GM19239 (cell line): ENCODE results near the gene PHOSPHO2.

Source experiments
- DNase-seq: peaks from one replicate; pipeline ENCODE4 v3.0.0; 2011; ENCODE audit warnings: low spot score; ENCODE audit not compliant: insufficient read length
- FAIRE-seq: peaks from 2 replicates; lab custom pipeline; 2011; peaks lifted over from hg19 to GRCh38; lab: Jason Lieb, UNC

The PHOSPHO2 gene

DNA sequence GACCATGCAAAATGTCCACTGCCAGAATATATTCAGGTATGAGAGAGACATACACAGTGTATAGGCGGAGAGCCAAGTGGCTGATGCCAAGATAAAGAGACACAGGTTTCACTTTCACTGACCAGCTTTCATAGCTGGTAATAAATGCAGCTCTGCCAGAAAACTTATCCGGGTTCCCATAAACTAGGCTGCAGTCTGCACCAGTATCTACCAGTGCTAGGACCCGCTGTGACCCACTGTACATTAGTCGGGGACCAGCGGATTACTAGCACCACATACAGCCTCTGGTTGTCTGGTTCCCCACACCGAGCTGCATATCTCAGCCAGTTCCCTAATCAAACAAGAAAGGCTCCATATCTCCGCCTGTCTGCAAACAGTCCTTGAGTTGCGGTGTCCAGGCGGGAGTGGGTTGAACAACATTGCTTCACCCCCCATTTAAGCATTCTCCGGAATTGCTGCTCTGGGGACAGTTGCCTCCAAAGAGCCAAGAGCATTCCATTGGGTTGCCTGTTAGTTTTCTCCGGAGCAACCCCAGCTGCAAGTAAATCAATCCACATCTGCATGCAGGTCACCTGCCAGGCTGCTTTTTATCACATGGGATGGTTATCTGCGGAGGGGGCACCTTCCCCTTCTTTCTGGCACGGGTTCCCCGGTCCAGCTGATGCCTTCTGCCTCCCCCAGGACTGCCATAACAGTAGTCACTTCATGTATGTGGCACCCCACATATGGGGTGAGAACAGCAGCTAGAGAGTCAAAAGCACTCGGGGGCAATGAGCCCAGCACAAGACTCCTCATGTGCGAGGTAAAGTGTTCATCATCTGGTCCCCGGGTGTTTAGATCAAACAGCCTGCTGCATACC, 21.3 kb downstream of the PHOSPHO2 start:
- no peak for DNase-seq

GRCh38 chr2:169716238-169716886, 22.1 kb downstream of the PHOSPHO2 start:
- FAIRE-seq, result no peak
- DNase-seq, result no peak

More for the DNA sequence above, 21.3 kb downstream of the PHOSPHO2 start:
- no peak for FAIRE-seq

GRCh38 chr2:169716938-169717690, 22.8 kb downstream of the PHOSPHO2 start:
- DNase-seq, result no peak
- no peak for FAIRE-seq

DNA sequence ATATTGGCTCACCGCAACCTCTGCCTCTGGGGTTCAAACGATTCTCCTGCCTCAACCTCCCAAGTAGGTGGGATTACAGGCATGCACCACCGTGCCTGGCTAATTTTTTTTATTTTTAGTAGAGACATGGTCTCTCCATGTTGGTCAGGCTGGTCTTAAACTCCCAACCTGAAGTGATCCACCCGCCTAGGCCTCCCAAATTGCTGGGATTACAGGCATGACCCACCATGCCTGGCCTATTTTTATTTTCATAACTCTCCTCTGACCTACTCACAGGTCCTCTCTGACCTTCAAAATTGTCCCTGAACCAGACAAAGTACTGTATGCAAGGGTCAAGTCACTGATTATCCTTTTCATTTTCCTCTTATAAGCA, 23.4 kb downstream of the PHOSPHO2 start:
- DNase-seq (no peak), FAIRE-seq (no peak)

DNA sequence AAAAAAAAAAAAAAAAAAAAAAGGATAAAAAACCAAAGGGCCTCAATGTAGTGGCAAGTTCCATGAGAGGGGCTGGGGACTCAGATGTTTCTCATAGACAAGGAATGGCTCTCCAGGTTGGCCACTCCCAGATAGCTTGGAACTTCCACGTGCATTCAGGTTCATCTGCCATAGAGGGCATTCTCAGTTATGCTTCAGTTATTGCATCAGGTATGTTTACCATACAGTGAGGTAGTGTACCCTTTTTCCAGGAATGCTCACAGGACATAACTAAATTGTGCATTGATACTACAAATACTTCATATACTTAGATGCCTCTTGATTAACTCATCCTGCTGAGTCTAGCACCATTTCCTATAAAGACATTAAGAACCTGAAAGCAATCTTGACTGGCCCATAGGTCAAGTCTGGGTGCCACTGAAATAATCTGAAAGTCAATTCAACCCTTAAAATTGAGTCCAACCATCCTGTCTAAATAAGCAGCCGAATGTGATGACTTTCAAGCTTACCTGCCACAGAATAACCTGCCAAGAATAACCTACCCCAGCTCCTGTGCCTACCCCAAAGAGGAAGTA, 24.7 kb downstream of the PHOSPHO2 start:
- FAIRE-seq (no peak), DNase-seq (no peak)

DNA sequence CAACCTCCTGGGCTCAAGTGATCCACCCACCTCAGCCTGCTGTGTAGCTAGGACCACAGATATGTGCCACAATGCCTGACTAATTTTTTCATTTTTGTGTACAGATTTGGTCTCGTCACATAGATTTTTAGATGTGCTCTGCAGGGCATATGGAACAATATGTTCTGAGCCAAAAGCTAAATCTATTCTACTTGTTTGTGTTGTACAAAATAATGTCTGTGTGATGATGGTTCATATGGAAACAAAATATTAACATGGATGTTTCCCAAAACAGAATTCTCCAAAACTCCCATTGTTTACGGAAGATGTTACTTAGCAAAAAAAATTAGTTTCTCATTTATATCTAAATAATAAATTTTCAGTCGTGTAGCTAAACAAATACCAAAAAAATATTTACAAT, 26.7 kb downstream of the PHOSPHO2 start:
- no peak for DNase-seq
- FAIRE-seq, result no peak

DNA sequence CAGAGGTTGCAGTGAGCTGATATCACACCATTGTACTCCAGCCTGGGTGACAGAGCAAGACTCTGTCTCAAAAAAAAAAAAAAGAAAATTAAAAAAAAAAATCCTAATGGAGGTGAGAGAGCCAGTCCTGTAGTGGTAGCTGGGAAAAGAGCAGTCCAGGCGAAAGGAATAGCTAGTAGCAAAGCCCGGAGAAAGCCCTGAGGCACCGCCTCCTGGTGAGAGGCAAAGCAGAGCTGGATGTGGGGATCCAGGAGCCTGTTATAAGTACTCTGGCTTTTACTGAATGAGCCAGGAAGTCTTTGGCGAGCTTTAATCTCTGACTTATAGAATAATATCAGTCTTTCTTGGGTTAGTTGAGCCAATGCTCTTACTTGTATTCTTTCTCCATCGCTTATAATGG, 32.8 kb downstream of the PHOSPHO2 start:
- FAIRE-seq, result no peak

GRCh38 chr2:169729274-169729605, 35.0 kb downstream of the PHOSPHO2 start:
- FAIRE-seq (no peak), DNase-seq (no peak)

More for the DNA sequence above, 32.8 kb downstream of the PHOSPHO2 start:
- no peak for DNase-seq

DNA sequence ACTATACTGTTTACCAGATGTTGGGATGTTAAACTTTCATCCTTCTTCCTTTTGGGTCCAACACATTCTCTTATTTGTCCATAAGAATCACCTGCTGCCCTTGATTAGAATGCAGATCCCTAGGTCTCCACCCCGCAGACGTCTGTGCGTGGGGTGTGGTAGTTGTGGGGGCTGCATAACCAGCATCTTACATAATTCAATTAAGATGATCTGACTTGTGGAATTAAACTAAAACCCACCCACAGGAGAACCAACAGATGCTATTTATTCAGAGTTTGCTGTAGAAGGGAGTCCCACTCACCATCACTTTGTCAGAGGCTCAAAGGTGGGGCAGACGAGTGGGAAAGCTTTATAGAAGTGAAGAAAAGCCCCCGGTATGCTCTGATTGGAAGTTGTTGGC, 37.8 kb downstream of the PHOSPHO2 start:
- FAIRE-seq, result no peak

DNA sequence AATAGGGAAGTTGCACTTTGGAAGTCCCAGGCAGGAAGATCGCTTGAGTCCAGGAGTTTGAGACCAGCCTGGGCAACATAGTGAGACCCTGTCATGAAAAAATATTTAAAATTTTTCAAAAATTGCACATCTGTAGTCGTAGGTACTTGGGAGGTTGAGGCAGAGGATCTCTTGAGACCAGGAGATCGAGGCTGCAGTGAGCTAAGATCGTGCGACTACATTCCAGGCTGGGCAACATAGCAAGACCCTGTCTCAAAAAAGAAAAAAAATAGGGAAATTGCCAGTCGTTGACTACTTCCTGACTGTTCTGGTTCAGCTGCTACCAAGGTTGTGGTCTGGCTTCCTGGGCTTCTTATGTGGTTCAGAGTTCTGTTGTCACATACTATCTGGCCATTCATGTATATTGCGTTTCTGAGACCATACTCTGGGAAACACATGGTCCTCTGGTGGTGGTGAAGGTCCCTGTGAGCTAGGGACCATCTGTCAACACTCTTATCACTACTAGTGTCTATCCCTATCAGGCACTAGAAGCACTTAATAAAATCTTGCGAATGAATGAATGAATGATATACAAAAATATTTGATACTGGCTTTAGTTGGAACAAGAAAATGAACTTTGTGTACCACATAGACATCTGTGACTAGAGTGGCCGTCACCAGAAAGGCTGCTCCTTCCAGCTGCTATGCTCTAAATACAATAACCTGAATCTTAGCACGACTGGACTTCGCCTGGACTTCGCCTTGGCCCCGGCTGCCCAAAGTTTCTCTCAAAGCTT, 38.5 kb downstream of the PHOSPHO2 start:
- DNase-seq (peak; percentile 9), FAIRE-seq (no peak)

More for the DNA sequence above, 37.8 kb downstream of the PHOSPHO2 start:
- no peak for DNase-seq

DNA sequence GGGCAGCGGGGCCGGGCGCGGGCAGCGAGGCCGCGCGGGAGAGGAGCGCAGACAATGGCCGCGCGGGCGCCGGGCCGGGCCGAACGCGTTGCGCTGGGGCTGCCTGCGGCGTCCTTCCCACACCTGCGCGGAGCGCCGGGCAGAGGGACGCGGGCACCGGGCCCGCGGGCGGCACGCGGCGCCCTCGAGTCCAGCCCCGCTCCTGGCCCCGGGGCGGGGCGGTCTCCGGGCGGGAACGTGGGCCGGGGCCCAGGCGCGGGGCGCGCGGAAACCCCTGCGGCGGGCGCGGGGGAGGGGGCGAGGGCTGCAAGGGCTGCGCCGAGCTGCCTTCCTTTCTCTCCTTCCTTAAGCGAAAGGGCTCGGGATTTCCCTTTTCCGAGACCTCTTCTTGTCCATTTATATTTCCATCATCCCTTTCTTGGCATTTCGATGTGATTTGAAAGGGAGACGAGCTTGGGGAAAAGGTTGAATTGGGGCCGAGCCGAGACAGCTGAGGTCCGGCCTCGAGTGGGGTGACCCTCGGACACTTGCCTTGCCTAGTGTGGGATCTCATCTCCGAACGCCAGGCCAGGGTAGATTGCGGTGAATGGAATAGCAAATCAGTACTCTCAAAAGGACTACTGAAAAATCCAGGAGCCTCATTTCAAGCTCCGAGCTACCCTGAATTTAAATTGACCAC, 40.0 kb downstream of the PHOSPHO2 start:
- FAIRE-seq (no peak), DNase-seq (peak; percentile 35)

DNA sequence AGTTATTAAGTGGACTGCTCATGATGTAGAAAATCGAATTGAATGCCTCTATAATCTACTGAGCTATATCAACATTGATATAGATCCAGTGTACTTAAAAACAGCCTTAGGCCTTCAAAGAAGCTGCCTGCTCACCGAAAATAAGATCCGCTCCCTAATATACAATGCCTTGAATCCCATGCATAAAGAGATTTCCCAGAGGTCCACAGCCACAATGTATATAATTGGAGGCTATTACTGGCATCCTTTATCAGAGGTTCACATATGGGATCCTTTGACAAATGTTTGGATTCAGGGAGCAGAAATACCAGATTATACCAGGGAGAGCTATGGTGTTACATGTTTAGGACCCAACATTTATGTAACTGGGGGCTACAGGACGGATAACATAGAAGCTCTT, 41.4 kb downstream of the PHOSPHO2 start:
- DNase-seq, result no peak
- no peak for FAIRE-seq

GRCh38 chr2:169736902-169737301, 42.6 kb downstream of the PHOSPHO2 start:
- no peak for DNase-seq
- FAIRE-seq, result no peak

DNA sequence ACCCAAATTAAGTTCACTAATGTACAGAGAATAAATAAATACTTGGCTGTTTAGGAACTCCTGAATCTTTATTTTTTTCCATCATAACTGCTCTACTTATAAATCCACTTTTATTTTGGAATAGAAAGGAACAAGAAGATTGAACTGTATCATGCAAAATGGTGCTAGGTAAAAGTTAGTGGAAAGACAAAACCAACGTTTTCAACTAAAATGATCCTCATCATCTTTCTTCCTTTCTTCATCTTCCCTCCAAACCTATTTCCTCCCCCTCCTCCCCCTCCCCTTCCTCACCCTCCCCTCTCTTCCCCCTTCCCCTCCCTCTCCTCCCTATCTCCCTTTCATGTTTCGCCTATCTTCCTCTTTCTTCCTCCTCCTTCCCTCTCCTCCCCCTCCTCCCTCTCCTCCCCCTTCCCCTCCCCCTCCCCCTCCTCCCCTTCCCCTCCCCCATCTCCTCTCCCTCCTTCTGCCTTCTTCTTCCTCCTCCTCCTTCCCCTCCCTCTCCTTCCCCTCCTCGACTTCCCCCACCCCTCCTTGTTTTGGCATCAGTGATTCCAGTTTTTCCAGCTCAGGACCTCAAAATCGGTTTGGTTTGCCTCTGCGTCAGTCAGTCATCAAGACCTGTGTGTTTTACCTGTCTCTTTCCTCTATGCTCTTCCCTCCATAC, 44.4 kb downstream of the PHOSPHO2 start:
- DNase-seq (no peak), FAIRE-seq (no peak)

DNA sequence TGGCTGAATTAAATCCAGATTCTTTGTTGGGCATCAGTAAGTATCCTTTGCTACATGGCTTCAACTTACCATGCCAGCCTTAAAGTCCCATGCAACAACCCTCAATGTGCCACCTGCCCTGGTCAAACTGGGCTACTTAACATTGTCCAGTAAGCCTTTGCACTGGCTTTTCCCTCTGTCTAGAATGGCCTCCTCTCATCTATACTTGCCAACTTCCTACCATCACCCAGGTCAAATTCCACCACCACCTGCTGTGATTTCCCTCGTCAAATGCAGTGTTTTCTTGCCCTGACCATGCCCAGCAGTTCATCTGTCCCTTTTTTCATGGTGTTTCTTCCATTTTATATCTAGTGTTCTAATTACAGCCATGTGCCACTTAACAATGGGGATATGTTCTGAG, 45.1 kb downstream of the PHOSPHO2 start:
- DNase-seq, result no peak
- no peak for FAIRE-seq

GRCh38 chr2:169743549-169743948, 49.3 kb downstream of the PHOSPHO2 start:
- FAIRE-seq (no peak), DNase-seq (no peak)

GRCh38 chr2:169746240-169746639, 52.0 kb downstream of the PHOSPHO2 start:
- FAIRE-seq (no peak), DNase-seq (no peak)

- DNase-seq, result no peak
- FAIRE-seq, result no peak
These were observed 54.0 kb downstream of the PHOSPHO2 start for GRCh38 chr2:169748319-169748718.
